Activated CD4-positive, alpha-beta T cell treated with anti-CD3 and anti-CD28 coated beads, Interleukin-2, amount 50 U/mL, for 4 hours (primary cell): Measurements from ENCODE around the gene ZRANB1.
"Not testable (repeated sequence)": the region's sequence is repeated elsewhere in the genome, so short reads cannot be mapped to it uniquely, and the experiment has no call there.

ENCODE experiments used
- DNase-seq, 2 experiments: peaks; one replicate each; pipeline ENCODE4 v3.0.0-alpha.2; 2020

The ZRANB1 gene

GRCh38 chr10:124967255-124967654 is 25.3 kb downstream of the ZRANB1 start:
- no peak for DNase-seq

- DNase-seq, result no peak
These were observed 29.4 kb downstream of the ZRANB1 start for GRCh38 chr10:124971276-124971675.

GRCh38 chr10:124972637-124973036 is 30.7 kb downstream of the ZRANB1 start:
- no peak for DNase-seq

GRCh38 chr10:124974131-124974530 is 32.2 kb downstream of the ZRANB1 start:
- DNase-seq, result no peak

GRCh38 chr10:124975977-124976514 is 34.1 kb downstream of the ZRANB1 start:
- DNase-seq, result no peak

- no peak for DNase-seq
These were observed 35.2 kb downstream of the ZRANB1 start for GRCh38 chr10:124977161-124977560.

- no peak for DNase-seq
These were observed 35.9 kb downstream of the ZRANB1 start for GRCh38 chr10:124977648-124978375.

- DNase-seq, result no peak
These were observed 36.4 kb downstream of the ZRANB1 start for GRCh38 chr10:124978376-124978725.

GRCh38 chr10:124983321-124983720 is 41.4 kb downstream of the ZRANB1 start:
- DNase-seq, result no peak

GRCh38 chr10:124984376-124984775 is 42.5 kb downstream of the ZRANB1 start:
- no peak for DNase-seq

GRCh38 chr10:124985162-124985561 is 43.2 kb downstream of the ZRANB1 start:
- DNase-seq, result no peak

- no peak for DNase-seq
These were observed 45.9 kb downstream of the ZRANB1 start for GRCh38 chr10:124987788-124988187.

GRCh38 chr10:124988753-124989152 is 46.8 kb downstream of the ZRANB1 start:
- not testable (repeated sequence) for DNase-seq

GRCh38 chr10:124989526-124989925 is 47.6 kb downstream of the ZRANB1 start:
- DNase-seq, result no peak

GRCh38 chr10:124990671-124991625 is 49.0 kb downstream of the ZRANB1 start:
- no peak for DNase-seq

GRCh38 chr10:124991835-124992234 is 49.9 kb downstream of the ZRANB1 start:
- no peak for DNase-seq

GRCh38 chr10:124992462-124993344 is 50.8 kb downstream of the ZRANB1 start:
- DNase-seq, result no peak

GRCh38 chr10:124993345-124993708 is 51.4 kb downstream of the ZRANB1 start:
- DNase-seq, result no peak

- DNase-seq, result no peak
These were observed 52.0 kb downstream of the ZRANB1 start for GRCh38 chr10:124993736-124994451.

- DNase-seq, result no peak
These were observed 52.9 kb downstream of the ZRANB1 start for GRCh38 chr10:124994573-124995473.

GRCh38 chr10:124995605-124996004 is 53.7 kb downstream of the ZRANB1 start:
- DNase-seq, result no peak
